ENCODE results near the gene IFNA1. TPM values are rescaled to one million over a fixed set of nuclear protein-coding genes. Genes with fewer than 3 reads are reported as not detected.

IFNA1 gene
- total and polyA plus RNA-seq, 7 donors, result not detected

DNA sequence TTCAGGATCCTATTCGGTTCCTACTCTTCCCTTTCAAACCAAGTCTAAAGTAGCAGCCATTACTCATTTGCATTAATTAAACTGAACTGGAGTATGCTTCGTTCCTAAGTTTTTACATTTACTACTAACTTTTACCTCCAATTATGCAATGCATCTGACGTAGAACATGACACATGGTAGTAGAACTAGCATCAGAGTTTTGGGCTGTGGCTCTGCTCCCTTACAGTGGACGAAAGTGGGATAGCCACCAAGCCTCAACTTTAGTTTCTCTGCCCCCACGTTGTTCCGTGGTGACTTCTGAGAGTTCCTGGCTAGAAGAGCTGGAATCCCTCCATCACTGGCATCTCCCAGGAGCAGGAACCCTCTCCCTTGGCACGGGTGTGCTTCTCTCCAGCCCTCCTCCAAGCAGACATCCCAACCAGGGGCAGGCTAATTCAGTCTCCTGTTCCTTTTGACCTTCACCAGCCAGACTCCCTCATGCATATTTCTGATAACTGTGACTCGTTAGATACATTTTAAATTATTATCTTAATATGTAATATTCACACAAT, 39.0 kb downstream of the IFNA1 start:
- ATAC-seq (no peak), DNase-seq (no peak)
- 59 to 65% (median 64%) methylated on average over 8 of the region's 8 CpGs for WGBS, 3 donors
- no peak overlapping the region for H3K27ac ChIP-seq
- TF ChIP-seq, protein P1, sequence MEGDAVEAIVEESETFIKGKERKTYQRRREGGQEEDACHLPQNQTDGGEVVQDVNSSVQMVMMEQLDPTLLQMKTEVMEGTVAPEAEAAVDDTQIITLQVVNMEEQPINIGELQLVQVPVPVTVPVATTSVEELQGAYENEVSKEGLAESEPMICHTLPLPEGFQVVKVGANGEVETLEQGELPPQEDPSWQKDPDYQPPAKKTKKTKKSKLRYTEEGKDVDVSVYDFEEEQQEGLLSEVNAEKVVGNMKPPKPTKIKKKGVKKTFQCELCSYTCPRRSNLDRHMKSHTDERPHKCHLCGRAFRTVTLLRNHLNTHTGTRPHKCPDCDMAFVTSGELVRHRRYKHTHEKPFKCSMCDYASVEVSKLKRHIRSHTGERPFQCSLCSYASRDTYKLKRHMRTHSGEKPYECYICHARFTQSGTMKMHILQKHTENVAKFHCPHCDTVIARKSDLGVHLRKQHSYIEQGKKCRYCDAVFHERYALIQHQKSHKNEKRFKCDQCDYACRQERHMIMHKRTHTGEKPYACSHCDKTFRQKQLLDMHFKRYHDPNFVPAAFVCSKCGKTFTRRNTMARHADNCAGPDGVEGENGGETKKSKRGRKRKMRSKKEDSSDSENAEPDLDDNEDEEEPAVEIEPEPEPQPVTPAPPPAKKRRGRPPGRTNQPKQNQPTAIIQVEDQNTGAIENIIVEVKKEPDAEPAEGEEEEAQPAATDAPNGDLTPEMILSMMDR (IDR thresholded peaks at IDR 0.05), result no peak
- peaks cover 0 to 3% (median 0%) of the 10 kb centered on the region in 3 donors for H3K27me3 ChIP-seq (ENCODE audit: insufficient read depth in 3 of 3, low read length in 2 of 3)
- no peaks in the 10 kb centered on the region for H3K9me3 ChIP-seq
- H3K36me3 ChIP-seq (ENCODE audit: insufficient read depth in 1 of 2, low read depth in 1 of 2), result no peaks in the 10 kb centered on the region
- no peaks in the 10 kb centered on the region for H3K4me1 ChIP-seq
- H3K4me3 ChIP-seq, result no peak overlapping the region
- intact Hi-C loops (cut with DNase I), result no loop called here

- H3K4me3 ChIP-seq, result no peak overlapping the region
- TF ChIP-seq, protein P1 (IDR thresholded peaks at IDR 0.05), result no peak
- H3K4me1 ChIP-seq, result no peaks in the 10 kb centered on the region
- H3K36me3 ChIP-seq (ENCODE audit: insufficient read depth in 1 of 2, low read depth in 1 of 2), result no peaks in the 10 kb centered on the region
- no peak for DNase-seq
- H3K27me3 ChIP-seq (ENCODE audit: insufficient read depth in 3 of 3, low read length in 2 of 3), result no peaks in the 10 kb centered on the region
- no peak for ATAC-seq
- H3K27ac ChIP-seq, result no peak overlapping the region
- intact Hi-C loops (cut with DNase I), result no loop called here
- H3K9me3 ChIP-seq, result no peaks in the 10 kb centered on the region
- 40 to 51% (median 45%) methylated on average over 1 of the region's 1 CpG for WGBS, 3 donors
These were observed 41.3 kb downstream of the IFNA1 start for GRCh38 chr9:21481470-21482056.

- Histone ChIP-seq H3K27ac (no peak within 1 kb of the TSS), H3K9me3 (no peaks in the 10 kb centered on the region), H3K27me3 (ENCODE audit: insufficient read depth in 3 of 3, low read length in 2 of 3) (no peaks in the 10 kb centered on the region), H3K36me3 (ENCODE audit: insufficient read depth in 1 of 2, low read depth in 1 of 2) (no peaks in the 10 kb centered on the region), H3K4me1 (no peaks in the 10 kb centered on the region), H3K4me3 (no peak within 1 kb of the TSS)
- 90 to 95% (median 92%) methylated on average over 2 of the region's 2 CpGs for WGBS, 3 donors
- TF ChIP-seq, protein P1 (IDR thresholded peaks at IDR 0.05), result no peak
- no peak for ATAC-seq
- intact Hi-C loops (cut with DNase I), result no loop called here
- DNase-seq, result no peak
These were observed 42.0 kb downstream of the IFNA1 start, which contains the start of gene IFNE for GRCh38 chr9:21482213-21482612. Gene IFNE (minus strand): TSS chr9:21482313. CDS start chr9:21481694, 619 bp downstream.

Other genes starting within 250 kb of the IFNA1 start
- not detected for gene IFNA7, start 238.2 kb upstream of the IFNA1 start, total RNA-seq
- gene IFNA7, start 238.2 kb upstream of the IFNA1 start, polyA plus RNA-seq, result not detected
- gene IFNA10, start 233.3 kb upstream of the IFNA1 start, total RNA-seq, result not detected
- under 1 TPM in 1 of 3 donors, not detected in 2; 0.14 TPM for gene IFNA10, start 233.3 kb upstream of the IFNA1 start, polyA plus RNA-seq
- not detected for gene IFNA16, start 223.1 kb upstream of the IFNA1 start, total RNA-seq
- gene IFNA16, start 223.1 kb upstream of the IFNA1 start, polyA plus RNA-seq, result not detected
- gene IFNA17, start 212.2 kb upstream of the IFNA1 start, total RNA-seq, result not detected
- not detected for gene IFNA17, start 212.2 kb upstream of the IFNA1 start, polyA plus RNA-seq
- gene IFNA14, start 200.4 kb upstream of the IFNA1 start, total RNA-seq, result not detected
- gene IFNA14, start 200.4 kb upstream of the IFNA1 start, polyA plus RNA-seq, result not detected
- not detected for gene IFNA5, start 135.1 kb upstream of the IFNA1 start, total RNA-seq
- gene IFNA5, start 135.1 kb upstream of the IFNA1 start, polyA plus RNA-seq, result under 1 TPM in 1 of 3 donors, not detected in 2; 0.05 TPM
- 10 to 100 TPM in 1 of 4 donors, 1 to 10 TPM in 3; 7.5 to 10.2 (median 8.0) TPM for gene KLHL9, start 105.0 kb upstream of the IFNA1 start, total RNA-seq
- gene KLHL9, start 105.0 kb upstream of the IFNA1 start, polyA plus RNA-seq, result 1 to 10 TPM; 3.6 to 8.4 (median 5.2) TPM
- gene IFNA6, start 89.6 kb upstream of the IFNA1 start, total RNA-seq, result not detected
- gene IFNA6, start 89.6 kb upstream of the IFNA1 start, polyA plus RNA-seq, result not detected
- not detected for gene IFNA13, start 72.4 kb upstream of the IFNA1 start, total RNA-seq
- gene IFNA13, start 72.4 kb upstream of the IFNA1 start, polyA plus RNA-seq, result not detected
- gene IFNA2, start 55.0 kb upstream of the IFNA1 start, total RNA-seq, result not detected
- not detected for gene IFNA2, start 55.0 kb upstream of the IFNA1 start, polyA plus RNA-seq
- not detected for gene IFNA8, start 31.3 kb upstream of the IFNA1 start, total RNA-seq
- gene IFNA8, start 31.3 kb upstream of the IFNA1 start, polyA plus RNA-seq, result not detected
- not detected for gene IFNE, start 41.9 kb downstream of the IFNA1 start, total RNA-seq
- gene IFNE, start 41.9 kb downstream of the IFNA1 start, polyA plus RNA-seq, result not detected